ENCODE data around the gene SP7. TPM values are rescaled to one million over a fixed set of nuclear protein-coding genes. Genes with fewer than 3 reads are reported as not detected.

Gene SP7
- total and polyA plus RNA-seq, 9 of the 15 experiments (the other 6 are each of a cell fraction or from before 2014, with no cell fraction given): 0.04 TPM; not detected in 8

DNA sequence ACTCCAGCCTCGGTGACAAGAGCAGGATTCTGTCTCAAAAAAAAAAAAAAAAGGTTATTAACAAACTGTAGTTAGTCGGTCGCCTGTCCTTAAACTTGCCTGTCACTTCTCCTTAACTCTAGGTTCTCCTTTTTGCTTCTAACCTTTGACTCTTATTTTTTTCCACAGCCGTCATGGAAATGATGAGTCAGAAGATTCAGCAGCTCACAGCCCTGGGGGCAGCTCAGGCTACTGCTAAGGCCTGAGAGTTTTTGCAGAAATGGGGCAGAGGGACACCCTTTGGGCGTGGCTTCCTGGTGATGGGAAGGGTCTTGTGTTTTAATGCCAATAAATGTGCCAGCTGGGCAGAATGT, 37.1 kb downstream of the SP7 start (continued):
- TF ChIP-seq RREB1 (CRISPR knock-in tag; IDR thresholded peaks at IDR 0.05): no peak
- no peak for TF ChIP-seq XRCC3 (IDR thresholded peaks at IDR 0.05)
- TF ChIP-seq ZNF384 (IDR thresholded peaks at IDR 0.05; ENCODE audit: low read depth, low read length): peak; percentile 77
- TF ChIP-seq PML (IDR thresholded peaks at IDR 0.05; ENCODE audit: low read length): no peak
- no peak for TF ChIP-seq ZNF583 (CRISPR knock-in tag; IDR thresholded peaks at IDR 0.05)
- no peak for TF ChIP-seq FOXK2 (conservative IDR thresholded peaks at IDR 0.05 in 1 of 2, IDR thresholded peaks at IDR 0.05 in 1 of 2; ENCODE audit: low read depth in 2 of 2)
- TF ChIP-seq ETV1 (tag; conservative IDR thresholded peaks at IDR 0.05; ENCODE audit: low read depth): no peak
- no peak for TF ChIP-seq KAT8 (IDR thresholded peaks at IDR 0.05; ENCODE audit: low read depth)
- TF ChIP-seq ILF3 (IDR thresholded peaks at IDR 0.05; ENCODE audit: borderline replicate concordance): no peak
- TF ChIP-seq NCOA6 (IDR thresholded peaks at IDR 0.05): no peak
- no peak for TF ChIP-seq USF1 (CRISPR knock-in tag; IDR thresholded peaks at IDR 0.05)
- TF ChIP-seq MTA1 (IDR thresholded peaks at IDR 0.05; ENCODE audit: borderline replicate concordance): peak; percentile 22; the same call in 1 of the 2 replicates
- no peak for TF ChIP-seq LEF1 (IDR thresholded peaks at IDR 0.05)
- peak; percentile 85 for TF ChIP-seq JUN (IDR thresholded peaks at IDR 0.05; ENCODE audit: borderline replicate concordance, low read depth, low read length)
- TF ChIP-seq JUN (CRISPR knock-in tag; IDR thresholded peaks at IDR 0.05; ENCODE audit: borderline replicate concordance): peak; percentile 86; the same call in 1 of the 2 replicates
- no peak for TF ChIP-seq CBFA2T3 (IDR thresholded peaks at IDR 0.05)
- TF ChIP-seq, protein P1, sequence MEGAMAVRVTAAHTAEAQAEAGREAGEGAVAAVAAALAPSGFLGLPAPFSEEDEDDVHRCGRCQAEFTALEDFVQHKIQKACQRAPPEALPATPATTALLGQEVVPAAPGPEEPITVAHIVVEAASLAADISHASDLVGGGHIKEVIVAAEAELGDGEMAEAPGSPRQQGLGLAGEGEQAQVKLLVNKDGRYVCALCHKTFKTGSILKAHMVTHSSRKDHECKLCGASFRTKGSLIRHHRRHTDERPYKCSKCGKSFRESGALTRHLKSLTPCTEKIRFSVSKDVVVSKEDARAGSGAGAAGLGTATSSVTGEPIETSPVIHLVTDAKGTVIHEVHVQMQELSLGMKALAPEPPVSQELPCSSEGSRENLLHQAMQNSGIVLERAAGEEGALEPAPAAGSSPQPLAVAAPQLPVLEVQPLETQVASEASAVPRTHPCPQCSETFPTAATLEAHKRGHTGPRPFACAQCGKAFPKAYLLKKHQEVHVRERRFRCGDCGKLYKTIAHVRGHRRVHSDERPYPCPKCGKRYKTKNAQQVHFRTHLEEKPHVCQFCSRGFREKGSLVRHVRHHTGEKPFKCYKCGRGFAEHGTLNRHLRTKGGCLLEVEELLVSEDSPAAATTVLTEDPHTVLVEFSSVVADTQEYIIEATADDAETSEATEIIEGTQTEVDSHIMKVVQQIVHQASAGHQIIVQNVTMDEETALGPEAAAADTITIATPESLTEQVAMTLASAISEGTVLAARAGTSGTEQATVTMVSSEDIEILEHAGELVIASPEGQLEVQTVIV (CRISPR knock-in tag; IDR thresholded peaks at IDR 0.05; ENCODE audit: borderline replicate concordance): no peak
- peak; percentile 65 for TF ChIP-seq ZBTB12 (CRISPR knock-in tag; IDR thresholded peaks at IDR 0.05)
- TF ChIP-seq SETDB1 (IDR thresholded peaks at IDR 0.05; ENCODE audit: low read length): no peak
- TF ChIP-seq MTA3 (IDR thresholded peaks at IDR 0.05; ENCODE audit: borderline replicate concordance): no peak
- TF ChIP-seq SMARCA5 (IDR thresholded peaks at IDR 0.05): no peak
- TF ChIP-seq CBX3 (IDR thresholded peaks at IDR 0.05; ENCODE audit: borderline replicate concordance in 1 of 2, low read length in 2 of 2): no peak
- peak; percentile 95 for TF ChIP-seq ZNF316 (IDR thresholded peaks at IDR 0.05)

Data from K562 (cell line).